ENCODE data around the gene C17orf50. TPM values are rescaled to one million over a fixed set of nuclear protein-coding genes. Genes with fewer than 3 reads are reported as not detected.

Gene C17orf50
- total and polyA plus RNA-seq, 4 donors: 0.68 to 1.6 TPM; not detected in 2

- H3K9me3 ChIP-seq (ENCODE audit: control insufficient read depth, insufficient read depth, low read length): no peaks in the 10 kb centered on the region
- peaks cover 3% of the 10 kb centered on the region for H3K27me3 ChIP-seq (ENCODE audit: control insufficient read depth, insufficient read depth, low read length)
- H3K4me1 ChIP-seq (ENCODE audit: control insufficient read depth, insufficient read depth, low read length): peaks cover 35% of the 10 kb centered on the region
- H3K36me3 ChIP-seq (ENCODE audit: control insufficient read depth, insufficient read depth, low read length): peaks cover 13% of the 10 kb centered on the region
- H3K27ac ChIP-seq (ENCODE audit: low read depth, low read length): no peak overlapping the region
- no peak for DNase-seq (ENCODE audit: low read depth in 4 of 6, low spot score in 6 of 6)
- 77% methylated on average over 5 of the region's 7 CpGs for WGBS (ENCODE audit: insufficient coverage)
- H3K4me3 ChIP-seq (ENCODE audit: low read depth, low read length): no peak overlapping the region
These were observed 17.7 kb upstream of the C17orf50 start for GRCh38 chr17:35742896-35743477.

GRCh38 chr17:35743626-35744328 is 16.9 kb upstream of the C17orf50 start:
- peaks cover 41% of the 10 kb centered on the region for H3K4me1 ChIP-seq (ENCODE audit: control insufficient read depth, insufficient read depth, low read length)
- no peak for DNase-seq (ENCODE audit: low read depth in 4 of 6, low spot score in 6 of 6)
- H3K27ac ChIP-seq (ENCODE audit: low read depth, low read length): no peak overlapping the region
- H3K27me3 ChIP-seq (ENCODE audit: control insufficient read depth, insufficient read depth, low read length): peaks cover 4% of the 10 kb centered on the region
- WGBS (ENCODE audit: insufficient coverage): 22% methylated on average over 3 of the region's 7 CpGs
- H3K9me3 ChIP-seq (ENCODE audit: control insufficient read depth, insufficient read depth, low read length): no peaks in the 10 kb centered on the region
- H3K4me3 ChIP-seq (ENCODE audit: low read depth, low read length): no peak overlapping the region
- peaks cover 13% of the 10 kb centered on the region for H3K36me3 ChIP-seq (ENCODE audit: control insufficient read depth, insufficient read depth, low read length)

- 92% methylated on average over 6 of the region's 8 CpGs for WGBS (ENCODE audit: insufficient coverage)
- peaks cover 13% of the 10 kb centered on the region for H3K27me3 ChIP-seq (ENCODE audit: control insufficient read depth, insufficient read depth, low read length)
- H3K4me3 ChIP-seq (ENCODE audit: low read depth, low read length): no peak overlapping the region
These were observed 15.9 kb upstream of the C17orf50 start for GRCh38 chr17:35744830-35745229.

GRCh38 chr17:35745246-35745645 is 15.4 kb upstream of the C17orf50 start:
- Histone ChIP-seq H3K9me3 (ENCODE audit: control insufficient read depth, insufficient read depth, low read length) (no peaks in the 10 kb centered on the region), H3K4me3 (ENCODE audit: low read depth, low read length) (no peak overlapping the region), H3K4me1 (ENCODE audit: control insufficient read depth, insufficient read depth, low read length) (peaks cover 55% of the 10 kb centered on the region), H3K36me3 (ENCODE audit: control insufficient read depth, insufficient read depth, low read length) (peaks cover 13% of the 10 kb centered on the region), H3K27ac (ENCODE audit: low read depth, low read length) (no peak overlapping the region), H3K27me3 (ENCODE audit: control insufficient read depth, insufficient read depth, low read length) (peaks cover 15% of the 10 kb centered on the region)
- DNase-seq (ENCODE audit: low read depth in 4 of 6, low spot score in 6 of 6): no peak
- WGBS (ENCODE audit: insufficient coverage): 88% methylated on average over 7 of the region's 7 CpGs

More at GRCh38 chr17:35744830-35745229, 15.9 kb upstream of the C17orf50 start:
- H3K9me3 ChIP-seq (ENCODE audit: control insufficient read depth, insufficient read depth, low read length): no peaks in the 10 kb centered on the region
- peaks cover 51% of the 10 kb centered on the region for H3K4me1 ChIP-seq (ENCODE audit: control insufficient read depth, insufficient read depth, low read length)
- H3K36me3 ChIP-seq (ENCODE audit: control insufficient read depth, insufficient read depth, low read length): peaks cover 13% of the 10 kb centered on the region
- no peak overlapping the region for H3K27ac ChIP-seq (ENCODE audit: low read depth, low read length)
- DNase-seq (ENCODE audit: low read depth in 4 of 6, low spot score in 6 of 6): no peak

GRCh38 chr17:35745749-35746320 is 14.9 kb upstream of the C17orf50 start:
- H3K9me3 ChIP-seq (ENCODE audit: control insufficient read depth, insufficient read depth, low read length): no peaks in the 10 kb centered on the region
- H3K27ac ChIP-seq (ENCODE audit: low read depth, low read length): no peak overlapping the region
- peaks cover 57% of the 10 kb centered on the region for H3K4me1 ChIP-seq (ENCODE audit: control insufficient read depth, insufficient read depth, low read length)
- 92% methylated on average over 14 of the region's 15 CpGs for WGBS (ENCODE audit: insufficient coverage)
- H3K4me3 ChIP-seq (ENCODE audit: low read depth, low read length): no peak overlapping the region
- peaks cover 11% of the 10 kb centered on the region for H3K36me3 ChIP-seq (ENCODE audit: control insufficient read depth, insufficient read depth, low read length)
- DNase-seq (ENCODE audit: low read depth in 4 of 6, low spot score in 6 of 6): no peak
- H3K27me3 ChIP-seq (ENCODE audit: control insufficient read depth, insufficient read depth, low read length): peaks cover 21% of the 10 kb centered on the region

- 16% methylated on average over 7 of the region's 12 CpGs for WGBS (ENCODE audit: insufficient coverage)
- H3K27ac ChIP-seq (ENCODE audit: low read depth, low read length): no peak overlapping the region
- H3K9me3 ChIP-seq (ENCODE audit: control insufficient read depth, insufficient read depth, low read length): no peaks in the 10 kb centered on the region
- H3K4me3 ChIP-seq (ENCODE audit: low read depth, low read length): no peak overlapping the region
- DNase-seq (ENCODE audit: low read depth in 4 of 6, low spot score in 6 of 6): peak; percentile 52 to 95 (median 75)
- peaks cover 19% of the 10 kb centered on the region for H3K27me3 ChIP-seq (ENCODE audit: control insufficient read depth, insufficient read depth, low read length)
- H3K36me3 ChIP-seq (ENCODE audit: control insufficient read depth, insufficient read depth, low read length): peaks cover 6% of the 10 kb centered on the region
- H3K4me1 ChIP-seq (ENCODE audit: control insufficient read depth, insufficient read depth, low read length): peaks cover 45% of the 10 kb centered on the region
These were observed 13.1 kb upstream of the C17orf50 start for GRCh38 chr17:35747540-35748017.

GRCh38 chr17:35748341-35748841 is 12.3 kb upstream of the C17orf50 start:
- Histone ChIP-seq H3K27me3 (ENCODE audit: control insufficient read depth, insufficient read depth, low read length) (peaks cover 19% of the 10 kb centered on the region), H3K36me3 (ENCODE audit: control insufficient read depth, insufficient read depth, low read length) (peaks cover 6% of the 10 kb centered on the region), H3K4me3 (ENCODE audit: low read depth, low read length) (no peak overlapping the region), H3K4me1 (ENCODE audit: control insufficient read depth, insufficient read depth, low read length) (peaks cover 47% of the 10 kb centered on the region), H3K27ac (ENCODE audit: low read depth, low read length) (no peak overlapping the region), H3K9me3 (ENCODE audit: control insufficient read depth, insufficient read depth, low read length) (no peaks in the 10 kb centered on the region)
- DNase-seq (ENCODE audit: low read depth in 4 of 6, low spot score in 6 of 6): no peak
- 59% methylated on average over 4 of the region's 4 CpGs for WGBS (ENCODE audit: insufficient coverage)

- H3K27ac ChIP-seq (ENCODE audit: low read depth, low read length): no peak overlapping the region
- 87% methylated on average over 5 of the region's 6 CpGs for WGBS (ENCODE audit: insufficient coverage)
- H3K4me3 ChIP-seq (ENCODE audit: low read depth, low read length): no peak overlapping the region
- no peak for DNase-seq (ENCODE audit: low read depth in 4 of 6, low spot score in 6 of 6)
- peaks cover 46% of the 10 kb centered on the region for H3K4me1 ChIP-seq (ENCODE audit: control insufficient read depth, insufficient read depth, low read length)
- H3K36me3 ChIP-seq (ENCODE audit: control insufficient read depth, insufficient read depth, low read length): peaks cover 6% of the 10 kb centered on the region
- H3K27me3 ChIP-seq (ENCODE audit: control insufficient read depth, insufficient read depth, low read length): peaks cover 19% of the 10 kb centered on the region
- H3K9me3 ChIP-seq (ENCODE audit: control insufficient read depth, insufficient read depth, low read length): no peaks in the 10 kb centered on the region
These were observed 11.7 kb upstream of the C17orf50 start for GRCh38 chr17:35748979-35749378.

- no peak overlapping the region for H3K4me3 ChIP-seq (ENCODE audit: low read depth, low read length)
- no peaks in the 10 kb centered on the region for H3K9me3 ChIP-seq (ENCODE audit: control insufficient read depth, insufficient read depth, low read length)
- peaks cover 19% of the 10 kb centered on the region for H3K27me3 ChIP-seq (ENCODE audit: control insufficient read depth, insufficient read depth, low read length)
- H3K4me1 ChIP-seq (ENCODE audit: control insufficient read depth, insufficient read depth, low read length): peaks cover 46% of the 10 kb centered on the region
- no peak for DNase-seq (ENCODE audit: low read depth in 4 of 6, low spot score in 6 of 6)
- peaks cover 5% of the 10 kb centered on the region for H3K36me3 ChIP-seq (ENCODE audit: control insufficient read depth, insufficient read depth, low read length)
- H3K27ac ChIP-seq (ENCODE audit: low read depth, low read length): no peak overlapping the region
- WGBS (ENCODE audit: insufficient coverage): 9% methylated on average over 33 of the region's 35 CpGs
These were observed 10.9 kb upstream of the C17orf50 start for GRCh38 chr17:35749560-35750412.

Data from spinal cord (tissue), 10 donors.